GM12878 (cell line): Measurements from ENCODE around the gene DLGAP5.

Experiments
- HDGF ChIP-seq: fragments of 450-650 bp; IDR thresholded peaks from 2 replicates; pipeline ENCODE4 v1.6.1; 2016; ENCODE audit warnings: antibody characterized with exemption
- NFYA ChIP-seq: IDR thresholded peaks from 2 replicates; pipeline ENCODE4 v1.6.1; 2011; ENCODE audit warnings: low read depth, mild to moderate bottlenecking, low read length, improper control_type of control experiment, borderline replicate concordance
- POLR2AphosphoS5 ChIP-seq: IDR thresholded peaks from 2 replicates; pipeline ENCODE4 v1.6.1; 2011; ENCODE audit warnings: mild to moderate bottlenecking, low read length, inconsistent platforms
- ZSCAN29 ChIP-seq: fragments of 450-650 bp; IDR thresholded peaks from 2 replicates; pipeline ENCODE4 v1.6.1; 2017; ENCODE audit warnings: mild to moderate bottlenecking, moderate library complexity

DNA sequence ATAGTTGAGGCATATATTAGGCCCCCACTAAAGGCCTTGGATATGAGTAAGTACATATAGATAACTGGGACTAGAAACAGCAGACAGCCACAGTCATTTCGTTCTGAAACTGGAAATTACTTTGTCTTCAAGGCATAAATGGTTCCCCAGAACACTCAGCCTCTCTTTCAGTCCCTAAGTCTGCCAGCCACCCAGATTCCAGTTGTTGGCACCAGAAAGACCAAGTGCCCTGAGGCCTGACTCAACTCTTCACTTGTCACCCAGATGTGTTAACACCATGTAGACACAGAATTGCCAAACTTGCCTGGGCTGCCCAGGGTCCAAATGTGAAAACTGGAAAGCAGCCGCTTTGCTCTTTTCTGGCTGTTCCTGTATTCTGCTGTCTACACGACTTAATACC is 65.4 kb downstream of the DLGAP5 start:
- TF ChIP-seq HDGF (no peak), NFYA (no peak), POLR2AphosphoS5 (no peak), ZSCAN29 (no peak)
